ENCODE results near the gene BMP10.
"Not testable (repeated sequence)": the region's sequence is repeated elsewhere in the genome, so short reads cannot be mapped to it uniquely, and the experiment has no call there.

Gene BMP10

GRCh38 chr2:68871159-68871764 lies at the start of gene BMP10:
TSS of gene BMP10 (minus strand) at chr2:68871397. CDS start at chr2:68871358, 39 bp downstream.
- DNase-seq = no peak

- DNase-seq = no peak
These were observed 49.4 kb upstream of the BMP10 start for GRCh38 chr2:68920481-68921170.

DNA sequence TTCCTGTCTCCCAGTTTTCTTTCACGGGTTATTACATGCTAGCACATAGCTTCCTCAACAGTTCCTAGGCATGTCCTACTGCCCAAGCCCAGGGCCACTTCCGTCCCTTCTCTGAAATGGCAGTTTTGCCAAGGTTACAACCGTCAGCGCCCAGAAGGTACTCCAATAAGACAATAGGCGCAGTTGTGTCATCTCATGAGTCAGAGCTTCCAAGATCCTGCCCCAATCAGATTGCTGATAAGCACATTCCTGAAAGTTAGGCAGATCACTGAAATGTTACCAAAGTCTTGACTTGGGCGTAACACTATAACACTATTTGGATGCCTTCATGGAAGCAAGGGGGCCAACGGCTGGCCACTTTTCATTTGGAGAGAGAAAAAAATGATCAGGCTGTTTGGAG lies 47.3 kb upstream of the BMP10 start:
- no peak for DNase-seq

GRCh38 chr2:68917034-68917718 lies 46.0 kb upstream of the BMP10 start:
- no peak for DNase-seq

- DNase-seq = no peak
These were observed 45.0 kb upstream of the BMP10 start for GRCh38 chr2:68916226-68916625.

- DNase-seq = no peak
These were observed 44.2 kb upstream of the BMP10 start for GRCh38 chr2:68915393-68915792.

DNA sequence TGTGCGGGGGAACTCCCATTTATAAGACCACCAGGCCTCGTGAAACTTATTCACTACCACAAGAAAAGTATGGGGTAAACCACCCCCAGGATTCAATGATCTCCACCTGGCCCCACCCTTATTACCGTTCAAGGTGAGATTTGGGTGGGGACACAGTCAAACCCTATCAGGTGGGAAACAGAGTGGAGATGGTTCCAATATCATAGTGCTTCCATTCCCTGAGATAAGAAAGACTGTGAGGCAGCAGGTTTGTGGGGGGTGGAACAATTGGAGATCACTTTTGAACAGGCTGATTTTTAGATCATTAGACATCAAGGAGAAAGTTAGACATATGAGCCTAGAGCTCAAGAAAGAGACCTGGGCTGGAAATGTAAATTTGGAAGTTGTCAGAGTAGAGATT lies 42.2 kb upstream of the BMP10 start:
- no peak for DNase-seq

GRCh38 chr2:68912732-68913131 lies 41.5 kb upstream of the BMP10 start:
- DNase-seq = no peak

DNA sequence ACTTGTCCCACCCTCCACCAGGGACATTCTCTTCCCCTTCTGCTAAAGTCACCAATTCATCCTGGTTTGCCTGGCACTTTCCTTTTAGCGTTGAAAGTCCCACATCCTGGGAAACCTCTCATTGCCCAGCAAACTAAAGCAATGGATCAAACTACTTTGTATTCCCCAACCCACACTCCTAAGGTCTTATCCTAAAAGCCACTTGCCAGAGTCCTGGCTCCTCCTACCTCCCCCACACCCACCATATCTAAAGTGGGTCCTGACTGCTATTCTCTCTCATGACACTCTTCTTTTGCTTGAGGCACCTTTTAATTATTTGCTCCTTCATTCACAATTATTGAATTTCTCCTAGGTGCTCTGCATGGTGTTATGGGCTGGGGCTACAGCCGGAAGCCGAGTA lies 40.9 kb upstream of the BMP10 start:
- no peak for DNase-seq

GRCh38 chr2:68911709-68912108 lies 40.5 kb upstream of the BMP10 start:
- DNase-seq = no peak

DNA sequence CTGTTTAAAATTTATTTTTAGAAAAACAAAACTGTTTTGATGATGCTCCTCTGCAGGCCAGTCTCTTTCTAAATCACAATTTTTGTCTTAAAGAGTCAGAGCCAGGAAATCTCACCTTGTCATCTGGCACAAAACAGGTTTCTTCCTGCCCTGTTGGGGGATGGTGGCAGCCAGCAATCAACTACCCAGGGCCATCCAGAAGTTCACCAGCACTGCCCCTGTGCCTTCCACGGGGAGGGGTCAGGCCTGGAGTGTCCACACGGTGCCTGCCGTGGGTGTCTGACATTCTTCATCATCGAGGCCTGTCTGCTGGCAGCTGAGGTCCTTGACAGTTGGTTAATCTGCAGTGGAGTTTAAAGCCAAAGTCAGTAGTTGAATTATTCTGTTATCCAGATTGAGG lies 40.0 kb upstream of the BMP10 start:
- DNase-seq = no peak

GRCh38 chr2:68909793-68910674 lies 38.8 kb upstream of the BMP10 start:
- DNase-seq = no peak

DNA sequence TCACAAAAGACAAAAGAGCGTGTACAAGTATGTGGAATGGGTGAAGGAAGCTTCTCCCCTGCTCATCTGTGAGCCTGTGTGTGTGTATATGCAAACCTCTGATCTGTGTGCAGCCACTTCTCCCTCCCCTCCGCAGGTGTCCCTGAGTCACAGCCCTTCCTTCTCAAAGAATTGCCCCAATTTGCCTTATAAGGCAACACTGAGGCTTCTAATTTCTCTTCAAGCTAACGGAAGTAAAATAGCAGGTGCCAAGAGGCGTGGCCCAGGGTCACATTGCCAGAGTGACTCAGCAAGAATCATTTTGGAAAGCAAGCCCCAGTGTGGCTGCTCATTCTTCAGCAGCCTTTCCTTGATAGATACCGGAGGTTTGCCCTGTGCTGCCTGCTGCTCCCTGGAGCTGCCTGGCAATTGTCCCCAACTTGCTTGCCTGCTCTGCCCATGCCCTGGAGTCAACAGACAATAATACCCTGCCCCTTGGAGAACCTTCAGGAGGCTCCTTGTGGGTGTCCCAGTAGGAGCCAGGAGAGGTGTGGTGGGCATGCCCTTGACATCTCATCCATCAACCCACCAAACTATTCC lies 37.3 kb upstream of the BMP10 start:
- no peak for DNase-seq

- no peak for DNase-seq
These were observed 36.7 kb upstream of the BMP10 start for GRCh38 chr2:68907920-68908253.

GRCh38 chr2:68907232-68907919 lies 36.2 kb upstream of the BMP10 start:
- no peak for DNase-seq

- DNase-seq = no peak
These were observed 35.5 kb upstream of the BMP10 start for GRCh38 chr2:68906716-68907115.

- no peak for DNase-seq
These were observed 33.9 kb upstream of the BMP10 start for GRCh38 chr2:68905116-68905515.

DNA sequence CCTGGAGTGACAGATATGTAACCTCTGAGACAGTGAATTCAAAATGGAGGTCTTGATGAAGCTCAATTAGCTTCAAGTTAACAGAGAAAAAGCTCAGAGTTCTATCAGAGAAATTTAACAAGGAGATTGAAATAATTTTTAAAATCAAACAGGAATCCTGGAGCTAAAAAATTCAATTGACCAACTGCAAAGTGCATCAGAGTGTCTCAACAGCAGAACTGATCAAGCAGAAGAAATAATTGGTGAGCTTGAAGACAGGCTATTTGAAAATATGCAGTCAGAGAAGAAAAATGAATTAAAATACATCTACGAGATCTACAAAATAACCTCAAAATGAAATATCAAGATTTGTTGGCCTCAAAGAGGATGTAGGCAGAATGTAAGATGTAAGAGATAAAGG lies 30.4 kb upstream of the BMP10 start:
- DNase-seq = no peak

- no peak for DNase-seq
These were observed 30.0 kb upstream of the BMP10 start for GRCh38 chr2:68901199-68901514.

GRCh38 chr2:68900496-68901198 lies 29.4 kb upstream of the BMP10 start:
- DNase-seq = no peak

- not testable (repeated sequence) for DNase-seq
These were observed 24.8 kb upstream of the BMP10 start for GRCh38 chr2:68895981-68896380.

GRCh38 chr2:68889500-68889899 lies 18.3 kb upstream of the BMP10 start:
- DNase-seq = no peak
